Measurements from ENCODE around the gene SORD.

DNA sequence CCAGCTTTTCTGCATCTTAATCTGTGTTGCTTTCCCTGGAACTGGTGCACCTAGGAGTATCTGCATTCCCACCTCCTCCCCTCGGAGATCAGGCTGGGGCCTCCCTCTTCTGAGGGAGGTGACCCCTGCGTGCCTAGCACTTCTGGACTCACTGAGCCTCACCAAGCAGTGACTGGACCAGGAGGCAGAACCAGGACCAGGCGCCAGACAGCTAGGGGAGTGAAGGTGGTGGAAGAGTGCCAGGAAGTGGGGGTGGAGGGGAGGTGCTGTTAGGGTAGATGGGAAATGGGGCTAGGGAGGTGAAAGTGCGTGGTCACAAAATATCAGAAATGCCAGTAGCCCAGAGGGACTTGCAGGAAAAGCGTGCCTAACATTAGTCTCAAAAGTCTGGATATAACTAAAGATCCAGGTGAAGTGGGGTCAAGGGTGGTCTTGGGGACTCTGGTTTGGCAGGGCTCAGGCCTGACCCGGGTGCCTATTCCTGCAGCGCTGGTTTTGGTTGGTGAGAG, 92.4 kb downstream of the SORD start:
- TF ChIP-seq, protein P1, sequence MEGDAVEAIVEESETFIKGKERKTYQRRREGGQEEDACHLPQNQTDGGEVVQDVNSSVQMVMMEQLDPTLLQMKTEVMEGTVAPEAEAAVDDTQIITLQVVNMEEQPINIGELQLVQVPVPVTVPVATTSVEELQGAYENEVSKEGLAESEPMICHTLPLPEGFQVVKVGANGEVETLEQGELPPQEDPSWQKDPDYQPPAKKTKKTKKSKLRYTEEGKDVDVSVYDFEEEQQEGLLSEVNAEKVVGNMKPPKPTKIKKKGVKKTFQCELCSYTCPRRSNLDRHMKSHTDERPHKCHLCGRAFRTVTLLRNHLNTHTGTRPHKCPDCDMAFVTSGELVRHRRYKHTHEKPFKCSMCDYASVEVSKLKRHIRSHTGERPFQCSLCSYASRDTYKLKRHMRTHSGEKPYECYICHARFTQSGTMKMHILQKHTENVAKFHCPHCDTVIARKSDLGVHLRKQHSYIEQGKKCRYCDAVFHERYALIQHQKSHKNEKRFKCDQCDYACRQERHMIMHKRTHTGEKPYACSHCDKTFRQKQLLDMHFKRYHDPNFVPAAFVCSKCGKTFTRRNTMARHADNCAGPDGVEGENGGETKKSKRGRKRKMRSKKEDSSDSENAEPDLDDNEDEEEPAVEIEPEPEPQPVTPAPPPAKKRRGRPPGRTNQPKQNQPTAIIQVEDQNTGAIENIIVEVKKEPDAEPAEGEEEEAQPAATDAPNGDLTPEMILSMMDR (IDR thresholded peaks at IDR 0.05), result no peak
- TF ChIP-seq POLR2A (IDR thresholded peaks at IDR 0.05), result no peak
